HCT116 (cell line): Measurements from ENCODE around the gene URI1. TPM values are rescaled to one million over a fixed set of nuclear protein-coding genes. Genes with fewer than 3 reads are reported as not detected.

Source experiments
- ATAC-seq: fragments of 200-7000 bp; cut with Tn5 transposase; 2 replicates; pipeline ENCODE4 v1.9.1; 2020; ENCODE audit warnings: mild to moderate bottlenecking, moderate library complexity
- BruUV-seq: library from RNA; stranded (reverse); fragments of 400-500 nt; replicated peaks from 2 replicates; lab custom pipeline; 2021; lab: Mats Ljungman, UMichigan
- CTCF ChIA-PET: fragments of 300-600 bp; sonication (Branson Sonifier 250); formaldehyde crosslinking; loops from one replicate; lab custom pipeline; 2021; ENCODE audit warnings: antibody characterized with exemption; lab: Charles Lee
- POLR2A ChIA-PET: fragments of 300-600, 350-600 bp; sonication (Branson Sonifier 250); formaldehyde crosslinking; loops from one replicate; lab custom pipeline; 2021; ENCODE audit warnings: antibody characterized with exemption; lab: Charles Lee
- RAD21 ChIA-PET, 2 experiments: fragments of 300-600 bp; sonication (Branson Sonifier 250); formaldehyde crosslinking; loops; one replicate each; lab custom pipeline; 2023; ENCODE audit warnings: low total read pairs in 2 of 2; ENCODE audit not compliant: uncharacterized antibody in 2 of 2, unreplicated experiment in 2 of 2, low non-redundant PET in 1 of 2; lab: Charles Lee
- DNase-seq: peaks from one replicate; pipeline ENCODE4 v3.0.0-alpha.2; 2010; ENCODE audit warnings: low read depth, low spot score
- H2AFZ ChIP-seq: fragments of 200-600 bp; shearing (Covaris generic), sonication (generic); 2 replicates; pipeline ENCODE4 v1.6.1; 2017; ENCODE audit warnings: low read depth, mixed run types, mixed read lengths, antibody characterized with exemption, low read length; ENCODE audit not compliant: poor library complexity, severe bottlenecking
- H3K27ac ChIP-seq: 2 replicates; pipeline ENCODE4 v1.5.1; 2012; ENCODE audit warnings: low read depth, low read length
- H3K27me3 ChIP-seq: fragments of 200-600 bp; sonication (generic); 2 replicates; pipeline ENCODE4 v1.6.1; 2016; ENCODE audit warnings: mixed run types, low read length, mixed read lengths; ENCODE audit not compliant: insufficient read depth
- H3K36me3 ChIP-seq, 2 experiments: fragments of 200-500 bp in 1 of 2; fragments of 200-600 bp in 1 of 2; sonication (Bioruptor generic) in 1 of 2; sonication (generic) in 1 of 2; 2 replicates each; pipeline versions ENCODE4 v1.5.1 to v1.6.1; 2014 to 2016; ENCODE audit warnings: low read length in 2 of 2, inconsistent platforms in 1 of 2, mixed read lengths in 1 of 2, mixed run types in 1 of 2; ENCODE audit not compliant: insufficient read depth in 2 of 2, control insufficient read depth in 1 of 2
- H3K4me1 ChIP-seq, 2 experiments: fragments of 200-600 bp in 1 of 2; sonication (generic) in 1 of 2; 2 replicates each; pipeline versions ENCODE4 v1.5.1 to v1.6.1; 2012 to 2017; ENCODE audit warnings: low read length in 2 of 2, inconsistent platforms in 1 of 2, mild to moderate bottlenecking in 1 of 2, mixed read lengths in 1 of 2, mixed run types in 1 of 2, moderate library complexity in 1 of 2; ENCODE audit not compliant: insufficient read depth in 2 of 2, control insufficient read depth in 1 of 2
- H3K4me2 ChIP-seq: fragments of 200-600 bp; sonication (generic); 2 replicates; pipeline ENCODE4 v1.6.1; 2017; ENCODE audit warnings: mixed run types, low read length, mixed read lengths
- H3K4me3 ChIP-seq, 2 experiments: fragments of 200-600 bp in 1 of 2; sonication (generic) in 1 of 2; replicated peaks in 1 of 2; 2 replicates each; pipeline ENCODE4 v1.5.1; 2011 to 2016; ENCODE audit warnings: low read length in 2 of 2, control low read depth in 1 of 2, low read depth in 1 of 2, mild to moderate bottlenecking in 1 of 2, mixed read lengths in 1 of 2, mixed run types in 1 of 2
- H3K79me2 ChIP-seq: fragments of 200-600 bp; sonication (generic); 2 replicates; pipeline ENCODE4 v1.6.1; 2017; ENCODE audit warnings: mild to moderate bottlenecking, mixed run types, low read length, moderate library complexity, mixed read lengths; ENCODE audit not compliant: insufficient read depth
- H3K9ac ChIP-seq: fragments of 200-600 bp; sonication (generic); 2 replicates; pipeline ENCODE4 v1.6.1; 2016; ENCODE audit warnings: low read length, mixed read lengths
- H3K9me2 ChIP-seq: fragments of 200-600 bp; sonication (generic), shearing (Covaris generic); 2 replicates; pipeline ENCODE4 v1.6.1; 2017; ENCODE audit warnings: mixed run types, mild to moderate bottlenecking, moderate library complexity; ENCODE audit not compliant: insufficient read depth
- H3K9me3 ChIP-seq, 2 experiments: fragments of 200-500 bp in 1 of 2; fragments of 200-600 bp in 1 of 2; sonication (Bioruptor generic) in 1 of 2; sonication (generic) in 1 of 2; 2 replicates each; pipeline ENCODE4 v1.6.1; 2014 to 2017; ENCODE audit warnings: low read length in 2 of 2, mixed read lengths in 2 of 2, inconsistent platforms in 1 of 2, low read depth in 1 of 2, mild to moderate bottlenecking in 1 of 2, mixed run types in 1 of 2, moderate library complexity in 1 of 2; ENCODE audit not compliant: control insufficient read depth in 1 of 2, insufficient read depth in 1 of 2
- H4K20me1 ChIP-seq: fragments of 200-600 bp; sonication (generic), shearing (Covaris generic); 2 replicates; pipeline ENCODE4 v1.6.1; 2017; ENCODE audit warnings: mixed run types, mild to moderate bottlenecking, moderate library complexity; ENCODE audit not compliant: insufficient read depth
- CBX3 ChIP-seq: IDR thresholded peaks from 2 replicates; pipeline ENCODE4 v1.6.1; 2012; ENCODE audit warnings: low read depth
- EGR1 ChIP-seq: IDR thresholded peaks from 2 replicates; pipeline ENCODE4 v1.6.1; 2012; ENCODE audit warnings: low read depth
- EZH2 ChIP-seq: fragments of 200-600 bp; sonication (generic); IDR thresholded peaks from 2 replicates; pipeline ENCODE4 v1.6.1; 2017; ENCODE audit warnings: antibody characterized with exemption, mixed run types
- POLR2A ChIP-seq: IDR thresholded peaks from 2 replicates; pipeline ENCODE4 v1.7.0; 2011; ENCODE audit warnings: borderline replicate concordance; ENCODE audit not compliant: insufficient read depth, insufficient read length; ENCODE audit errors: extremely low read depth
- SP1 ChIP-seq: IDR thresholded peaks from 2 replicates; pipeline ENCODE4 v1.6.1; 2012; ENCODE audit warnings: low read depth
- ZFX ChIP-seq: fragments of 450-650 bp; IDR thresholded peaks from 2 replicates; pipeline ENCODE4 v1.6.1; 2017
- ZNF274 ChIP-seq: fragments of 200-500 bp; sonication (Bioruptor generic); IDR thresholded peaks from 2 replicates; pipeline ENCODE4 v1.6.1; 2014; ENCODE audit warnings: mild to moderate bottlenecking, low read depth, low read length, inconsistent platforms
- intact Hi-C: fragments of 100-400 bp; cut with micrococcal nuclease; formaldehyde crosslinking; loops from 2 replicates; pipeline ENCODE4 v1.10.0; 2022
- total RNA-seq: library from RNA; stranded (reverse); gene quantifications from one replicate; pipeline ENCODE4 v1.2.1, GENCODE V29; 2021; ENCODE audit not compliant: unreplicated experiment

Gene URI1
- total RNA-seq, 1 experiment from 2014 or later: 51.4 TPM

DNA sequence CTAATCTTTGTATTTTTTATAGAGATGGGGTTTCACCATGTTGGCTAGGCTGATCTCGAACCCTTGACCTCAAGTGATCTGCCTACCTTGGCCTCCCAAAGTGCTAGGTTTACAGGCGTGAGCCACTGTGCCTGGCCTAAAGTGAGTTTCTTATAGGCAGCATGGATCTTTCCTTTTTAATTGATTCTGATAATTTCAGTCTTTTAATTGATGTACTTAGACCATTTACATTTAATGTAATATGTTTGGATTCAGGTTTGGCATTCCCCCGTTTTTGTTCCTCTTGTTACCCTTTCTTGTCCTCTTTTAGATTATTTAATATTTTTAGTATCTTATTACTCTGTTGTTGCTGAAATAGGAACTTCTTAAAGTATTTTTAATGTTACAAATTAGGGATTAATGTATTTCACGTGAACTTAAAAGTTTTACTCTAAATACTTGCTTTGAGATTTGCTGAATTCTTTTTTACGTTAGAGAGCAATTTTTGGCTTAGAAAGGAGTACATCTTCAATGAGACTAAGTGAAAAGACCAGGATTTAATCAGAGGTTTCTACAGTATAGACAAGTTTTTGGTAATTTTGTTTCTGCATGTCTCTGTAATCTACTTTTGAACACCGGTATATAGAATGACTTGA lies 50.3 kb downstream of the URI1 start:
- Histone ChIP-seq H3K9ac (no peak overlapping the region), H4K20me1 (no peaks in the 10 kb centered on the region; the same call in 1 of the 2 replicates), H3K9me2 (no peaks in the 10 kb centered on the region), H3K79me2 (peaks cover 81% of the 10 kb centered on the region), H3K4me2 (no peak overlapping the region), H3K27me3 (no peaks in the 10 kb centered on the region), H3K27ac (no peak overlapping the region), H2AFZ (no peak overlapping the region), H3K36me3 (peaks cover 0 to 15% of the 10 kb centered on the region in 2 experiments; a peak in 2 of 4 replicates), H3K9me3 (peaks cover 0 to 14% of the 10 kb centered on the region in 2 experiments; a peak in 2 of 4 replicates), H3K4me3 (no peak overlapping the region), H3K4me1 (no peaks in the 10 kb centered on the region)
- ChIA-PET POLR2A (no interaction called here), RAD21 (no interaction called here), CTCF (no interaction called here)
- ATAC-seq: no peak
- intact Hi-C loops: no loop called here
- BruUV-seq: no TSS peak
- TF ChIP-seq CBX3 (no peak), EZH2 (no peak)
- no peak for DNase-seq

GRCh38 chr19:29999490-29999889 lies 57.5 kb downstream of the URI1 start:
- POLR2A ChIA-PET: no interaction called here
- CTCF ChIA-PET: no interaction called here
- H3K4me3 ChIP-seq: no peak overlapping the region
- no peak for ATAC-seq
- BruUV-seq: no TSS peak
- TF ChIP-seq POLR2A (no peak), ZNF274 (no peak), EGR1 (no peak), SP1 (no peak), ZFX (no peak)
- TF ChIP-seq, all 23 proteins: peak for 0
- Histone ChIP-seq H3K9ac (no peak overlapping the region), H3K79me2 (peaks cover 93% of the 10 kb centered on the region), H3K36me3 (no peaks in the 10 kb centered on the region), H3K27ac (no peak overlapping the region), H3K27me3 (no peaks in the 10 kb centered on the region), H2AFZ (no peak overlapping the region), H4K20me1 (peaks cover 10% of the 10 kb centered on the region; the same call in 1 of the 2 replicates), H3K9me3 (peaks cover 0 to 3% of the 10 kb centered on the region in 2 experiments; a peak in 1 of 4 replicates), H3K9me2 (no peaks in the 10 kb centered on the region), H3K4me1 (no peaks in the 10 kb centered on the region), H3K4me2 (no peak overlapping the region)
- intact Hi-C loops: no loop called here
- DNase-seq: no peak
- RAD21 ChIA-PET: no interaction called here
